Measurements from ENCODE around the gene ICAM5. TPM values are rescaled to one million over a fixed set of nuclear protein-coding genes. Genes with fewer than 3 reads are reported as not detected.

ICAM5 gene
- total RNA-seq, 4 donors from 2014 or later: 0.27 to 0.48 TPM; not detected in 2

DNA sequence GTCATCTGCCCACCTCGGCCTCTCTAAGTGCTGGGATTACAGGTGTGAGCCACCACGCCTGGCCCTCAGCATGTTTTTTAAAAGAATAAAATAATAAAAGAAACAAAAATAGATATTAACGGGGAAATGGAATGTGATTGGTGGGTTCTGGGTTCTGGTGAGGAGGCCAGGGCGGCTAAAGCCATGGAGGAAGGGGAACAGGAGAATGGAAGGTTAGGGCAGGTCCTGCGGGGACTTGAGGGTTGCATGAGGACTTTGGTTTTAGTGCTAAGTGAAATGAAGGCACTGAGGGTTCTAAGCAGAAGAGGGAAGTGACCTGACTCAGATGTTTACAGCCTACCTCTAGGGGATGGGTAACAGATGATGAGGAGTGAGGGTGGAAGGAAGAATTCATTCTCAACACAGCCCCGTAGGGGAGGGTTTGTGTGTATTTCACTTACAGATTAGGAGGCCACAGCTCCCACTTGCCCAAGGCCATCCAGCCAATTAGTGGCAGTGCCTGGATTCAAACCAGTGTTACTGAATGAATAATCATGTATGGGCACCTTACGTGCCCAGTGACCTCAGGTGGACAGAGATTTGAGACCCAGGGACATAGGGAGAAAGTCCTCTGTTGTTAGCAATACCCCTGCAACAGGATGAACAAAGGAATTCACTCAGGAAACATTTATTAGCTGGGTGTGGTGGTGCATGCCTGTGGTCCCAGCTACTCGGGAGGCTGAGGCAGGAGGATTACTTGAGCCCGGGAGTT lies 44.4 kb upstream of the ICAM5 start:
- Histone ChIP-seq H3K4me3 (no peak overlapping the region), H3K27me3 (no peaks in the 10 kb centered on the region), H3K36me3 (no peaks in the 10 kb centered on the region), H3K4me1 (peaks cover 0 to 6% (median 4%) of the 10 kb centered on the region in 4 donors), H3K9me3 (no peaks in the 10 kb centered on the region), H3K27ac (no peak overlapping the region)
- no peak for DNase-seq
- in situ Hi-C loops (cut with MboI; ENCODE audit: low pct_ligation_motif_present in 1 of 4, low pct_unique_long_range_greater_than_20kb in 1 of 4, low sequenced_read_pairs in 3 of 4) (loop anchor here in 2 of 4 donors (10.0 to 25.0 kb wide), 3 partner anchors 51 to 321 kb away; partner anchors contain the start of genes ANGPTL6 (in 1 of the 2), DNMT1 (in 1 of the 2), EIF3G (in 1 of the 2) and P2RY11 (in 1 of the 2)), intact Hi-C loops (cut with DNase I; ENCODE audit: low total_unique reads) (no loop called here)
- 71 to 81% methylated on average over 6 to 9 of the region's 9 CpGs for WGBS, 2 donors (ENCODE audit: low coverage in 1 of 2)
- TF ChIP-seq POLR2AphosphoS5 (IDR thresholded peaks at IDR 0.05): no peak
- TF ChIP-seq POLR2A (IDR thresholded peaks at IDR 0.05): no peak
- TF ChIP-seq EP300 (IDR thresholded peaks at IDR 0.05; ENCODE audit: low read depth): no peak
- TF ChIP-seq, protein P1, sequence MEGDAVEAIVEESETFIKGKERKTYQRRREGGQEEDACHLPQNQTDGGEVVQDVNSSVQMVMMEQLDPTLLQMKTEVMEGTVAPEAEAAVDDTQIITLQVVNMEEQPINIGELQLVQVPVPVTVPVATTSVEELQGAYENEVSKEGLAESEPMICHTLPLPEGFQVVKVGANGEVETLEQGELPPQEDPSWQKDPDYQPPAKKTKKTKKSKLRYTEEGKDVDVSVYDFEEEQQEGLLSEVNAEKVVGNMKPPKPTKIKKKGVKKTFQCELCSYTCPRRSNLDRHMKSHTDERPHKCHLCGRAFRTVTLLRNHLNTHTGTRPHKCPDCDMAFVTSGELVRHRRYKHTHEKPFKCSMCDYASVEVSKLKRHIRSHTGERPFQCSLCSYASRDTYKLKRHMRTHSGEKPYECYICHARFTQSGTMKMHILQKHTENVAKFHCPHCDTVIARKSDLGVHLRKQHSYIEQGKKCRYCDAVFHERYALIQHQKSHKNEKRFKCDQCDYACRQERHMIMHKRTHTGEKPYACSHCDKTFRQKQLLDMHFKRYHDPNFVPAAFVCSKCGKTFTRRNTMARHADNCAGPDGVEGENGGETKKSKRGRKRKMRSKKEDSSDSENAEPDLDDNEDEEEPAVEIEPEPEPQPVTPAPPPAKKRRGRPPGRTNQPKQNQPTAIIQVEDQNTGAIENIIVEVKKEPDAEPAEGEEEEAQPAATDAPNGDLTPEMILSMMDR (IDR thresholded peaks at IDR 0.05): no peak

DNA sequence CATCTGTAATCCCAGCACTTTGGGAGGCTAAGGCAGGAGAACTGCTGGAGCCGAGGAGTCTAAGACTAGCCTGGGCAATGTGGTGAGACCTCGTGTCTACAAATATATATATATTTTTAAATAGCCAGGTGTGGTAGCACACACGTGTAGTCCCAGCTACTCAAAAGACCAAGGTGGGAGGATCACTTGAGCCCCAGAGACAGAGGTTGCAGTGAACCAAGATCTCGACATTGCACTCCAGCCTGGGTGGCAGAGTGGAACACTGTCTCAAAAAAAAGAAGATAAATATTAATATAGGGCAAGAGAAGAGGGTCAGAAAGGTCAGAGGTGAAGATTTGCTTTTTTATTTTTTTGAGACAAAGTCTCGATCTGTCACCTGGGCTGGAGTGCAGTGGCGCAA lies 43.2 kb upstream of the ICAM5 start:
- in situ Hi-C loops (cut with MboI; ENCODE audit: low pct_ligation_motif_present in 1 of 4, low pct_unique_long_range_greater_than_20kb in 1 of 4, low sequenced_read_pairs in 3 of 4): loop anchor here in 2 of 4 donors (10.0 to 25.0 kb wide), 3 partner anchors 52 to 322 kb away; partner anchors contain the start of genes ANGPTL6 (in 1 of the 2), DNMT1 (in 1 of the 2), EIF3G (in 1 of the 2) and P2RY11 (in 1 of the 2)
- 80 to 81% methylated on average over 3 to 6 of the region's 6 CpGs for WGBS, 2 donors (ENCODE audit: low coverage in 1 of 2)
- intact Hi-C loops (cut with DNase I; ENCODE audit: low total_unique reads): no loop called here

DNA sequence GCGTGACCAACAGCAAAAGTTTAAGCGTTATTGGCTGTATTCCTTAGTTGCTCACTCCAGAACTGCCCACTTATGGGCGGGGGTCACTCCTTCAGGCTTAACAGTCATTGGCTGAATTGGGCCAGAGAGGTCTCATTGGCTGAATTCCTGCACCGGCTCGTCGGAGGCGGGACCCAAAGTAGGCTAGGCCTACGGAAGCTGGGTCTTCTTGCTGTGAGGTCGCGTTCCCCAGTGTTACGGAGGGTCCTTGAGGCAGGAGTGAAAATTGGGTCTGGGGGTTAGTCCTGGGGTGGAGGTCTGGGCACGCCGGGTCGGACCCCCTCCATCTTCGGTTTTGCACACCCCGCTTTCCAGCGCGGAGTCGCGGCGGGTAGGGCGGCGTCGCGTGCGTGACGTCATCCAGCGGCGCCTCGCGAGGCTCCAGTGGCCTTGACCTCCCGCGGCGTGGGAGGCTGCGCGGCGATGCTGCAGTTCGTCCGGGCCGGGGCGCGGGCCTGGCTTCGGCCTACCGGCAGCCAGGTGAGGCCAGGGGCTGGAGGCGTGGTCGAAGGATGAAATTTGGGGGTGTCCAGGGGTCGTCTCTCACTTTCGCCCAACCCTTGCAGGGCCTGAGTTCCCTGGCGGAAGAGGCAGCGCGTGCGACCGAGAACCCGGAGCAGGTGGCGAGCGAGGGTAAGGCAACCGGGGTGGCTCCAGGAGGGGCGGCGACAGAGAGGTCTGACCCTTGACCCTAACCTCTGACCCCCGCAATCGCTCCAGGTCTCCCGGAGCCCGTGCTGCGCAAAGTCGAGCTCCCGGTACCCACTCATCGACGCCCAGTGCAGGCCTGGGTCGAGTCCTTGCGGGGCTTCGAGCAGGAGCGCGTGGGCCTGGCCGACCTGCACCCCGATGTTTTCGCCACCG lies 37.7 kb upstream of the ICAM5 start, which contains the start of gene MRPL4:
MRPL4 (plus strand) TSS at position 423 of the 903 bp plus-strand sequence; CDS start at position 463, 40 bp downstream.
- H3K27me3 ChIP-seq: no peaks in the 10 kb centered on the region
- H3K4me1 ChIP-seq: peaks cover 6 to 22% (median 18%) of the 10 kb centered on the region in 4 donors
- H3K9me3 ChIP-seq: no peaks in the 10 kb centered on the region
- H3K36me3 ChIP-seq: peaks cover 0 to 19% (median 0%) of the 10 kb centered on the region in 4 donors
- TF ChIP-seq POLR2AphosphoS5 (IDR thresholded peaks at IDR 0.05): peak; percentile 54 to 92 (median 90)
- TF ChIP-seq, protein P1 (IDR thresholded peaks at IDR 0.05): peak in 2 of 5 experiments; percentile 22 to 35
- TF ChIP-seq EP300 (IDR thresholded peaks at IDR 0.05; ENCODE audit: low read depth): no peak
- peak; percentile 69 for TF ChIP-seq POLR2A (IDR thresholded peaks at IDR 0.05)
- WGBS, 2 donors (ENCODE audit: low coverage in 1 of 2): 0% methylated on average over 1 to 42 of the region's 77 CpGs
- DNase-seq: peak; percentile 96
- peak within 1 kb of the TSS; percentile 87 to 91 (median 88) for H3K27ac ChIP-seq
- intact Hi-C loops (cut with DNase I; ENCODE audit: low total_unique reads) (no loop called here), in situ Hi-C loops (cut with MboI; ENCODE audit: low pct_ligation_motif_present in 1 of 4, low pct_unique_long_range_greater_than_20kb in 1 of 4, low sequenced_read_pairs in 3 of 4) (no loop called here)
- H3K4me3 ChIP-seq: peak within 1 kb of the TSS; percentile 63 to 87 (median 80)

More for the DNA sequence above, 43.2 kb upstream of the ICAM5 start:
- H3K4me1 ChIP-seq: peaks cover 0 to 15% (median 11%) of the 10 kb centered on the region in 4 donors
- TF ChIP-seq EP300 (IDR thresholded peaks at IDR 0.05; ENCODE audit: low read depth) (no peak), POLR2A (IDR thresholded peaks at IDR 0.05) (no peak), POLR2AphosphoS5 (IDR thresholded peaks at IDR 0.05) (no peak)
- TF ChIP-seq, protein P1 (IDR thresholded peaks at IDR 0.05): no peak
- DNase-seq: no peak
- H3K27me3 ChIP-seq: no peaks in the 10 kb centered on the region
- H3K36me3 ChIP-seq: no peaks in the 10 kb centered on the region
- H3K4me3 ChIP-seq: no peak overlapping the region
- H3K9me3 ChIP-seq: no peaks in the 10 kb centered on the region
- no peak overlapping the region for H3K27ac ChIP-seq
